ENCODE results near the gene IQGAP1.
A peak's percentile ranks its signal among the peaks of the same experiment; 100 is the strongest.
"Not testable (repeated sequence)": the region's sequence is repeated elsewhere in the genome, so short reads cannot be mapped to it uniquely, and the experiment has no call there.

Gene IQGAP1

DNA sequence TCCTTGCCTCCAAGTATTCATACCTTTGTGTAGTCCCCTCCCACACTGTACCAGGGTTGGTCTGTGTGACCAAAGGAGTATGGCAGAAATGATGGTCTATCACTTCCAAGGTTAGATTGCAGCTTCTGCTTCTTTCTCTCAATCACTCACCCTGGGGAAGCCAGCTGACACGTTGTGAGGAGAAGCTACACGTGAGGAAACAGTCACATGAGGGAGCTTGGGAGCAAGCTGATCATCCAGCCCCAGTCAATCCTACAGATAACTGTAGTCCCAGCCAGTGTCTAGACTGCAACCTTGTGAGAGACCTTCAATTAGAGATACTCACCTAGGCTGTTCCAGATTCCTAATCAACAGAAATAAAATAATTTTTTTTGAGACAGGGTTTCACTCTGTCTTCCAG lies 42.2 kb upstream of the IQGAP1 start:
- Histone ChIP-seq H3K4me1 (ENCODE audit: control insufficient read depth in 1 of 2, insufficient read depth in 1 of 2, low read depth in 1 of 2, low read length in 1 of 2) (peaks cover 27 to 30% of the 10 kb centered on the region in 2 experiments), H3K27ac (no peak overlapping the region), H3K4me3 (ENCODE audit: low read depth in 1 of 2, low read length in 1 of 2) (no peak overlapping the region), H3K36me3 (no peaks in the 10 kb centered on the region), H3K27me3 (no peaks in the 10 kb centered on the region), H3K9me3 (no peaks in the 10 kb centered on the region)
- TF ChIP-seq, protein P1, sequence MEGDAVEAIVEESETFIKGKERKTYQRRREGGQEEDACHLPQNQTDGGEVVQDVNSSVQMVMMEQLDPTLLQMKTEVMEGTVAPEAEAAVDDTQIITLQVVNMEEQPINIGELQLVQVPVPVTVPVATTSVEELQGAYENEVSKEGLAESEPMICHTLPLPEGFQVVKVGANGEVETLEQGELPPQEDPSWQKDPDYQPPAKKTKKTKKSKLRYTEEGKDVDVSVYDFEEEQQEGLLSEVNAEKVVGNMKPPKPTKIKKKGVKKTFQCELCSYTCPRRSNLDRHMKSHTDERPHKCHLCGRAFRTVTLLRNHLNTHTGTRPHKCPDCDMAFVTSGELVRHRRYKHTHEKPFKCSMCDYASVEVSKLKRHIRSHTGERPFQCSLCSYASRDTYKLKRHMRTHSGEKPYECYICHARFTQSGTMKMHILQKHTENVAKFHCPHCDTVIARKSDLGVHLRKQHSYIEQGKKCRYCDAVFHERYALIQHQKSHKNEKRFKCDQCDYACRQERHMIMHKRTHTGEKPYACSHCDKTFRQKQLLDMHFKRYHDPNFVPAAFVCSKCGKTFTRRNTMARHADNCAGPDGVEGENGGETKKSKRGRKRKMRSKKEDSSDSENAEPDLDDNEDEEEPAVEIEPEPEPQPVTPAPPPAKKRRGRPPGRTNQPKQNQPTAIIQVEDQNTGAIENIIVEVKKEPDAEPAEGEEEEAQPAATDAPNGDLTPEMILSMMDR (IDR thresholded peaks at IDR 0.05) = no peak

DNA sequence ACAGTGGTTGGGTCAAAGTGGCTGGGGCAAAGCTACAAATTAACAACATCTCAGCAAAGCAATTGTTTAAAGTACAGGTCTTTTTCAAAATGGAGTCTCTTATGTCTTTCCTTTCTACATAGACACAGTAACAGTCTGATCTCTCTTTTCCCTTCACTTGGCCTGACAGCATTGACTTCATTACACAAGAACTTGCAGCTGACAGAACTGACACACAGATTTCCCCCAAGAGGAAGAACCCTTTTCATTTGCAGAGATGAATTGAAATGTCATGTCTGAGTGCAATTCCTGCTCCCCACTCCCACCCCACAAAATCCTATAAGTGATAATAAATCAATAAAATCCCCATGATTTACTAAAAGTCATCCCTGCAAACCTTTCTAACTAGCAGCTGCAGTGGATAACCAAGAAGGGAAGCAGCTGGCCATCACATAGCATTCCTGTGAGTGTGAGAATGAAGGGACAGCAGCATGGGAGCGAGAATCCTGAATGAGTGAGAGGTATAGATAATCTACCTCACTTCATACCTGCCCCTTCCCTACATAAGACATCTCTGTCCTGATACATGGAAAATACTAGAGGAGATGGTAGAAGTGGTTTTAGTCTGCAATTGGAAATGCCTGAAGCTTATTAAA lies 40.5 kb upstream of the IQGAP1 start:
- H3K9me3 ChIP-seq; H3K4me3 ChIP-seq (ENCODE audit: low read depth in 1 of 2, low read length in 1 of 2); H3K27me3 ChIP-seq; H3K36me3 ChIP-seq; H3K27ac ChIP-seq: not testable (repeated sequence)
- H3K4me1 ChIP-seq (ENCODE audit: control insufficient read depth in 1 of 2, insufficient read depth in 1 of 2, low read depth in 1 of 2, low read length in 1 of 2) = peaks cover 31 to 35% of the 10 kb centered on the region in 2 experiments

DNA sequence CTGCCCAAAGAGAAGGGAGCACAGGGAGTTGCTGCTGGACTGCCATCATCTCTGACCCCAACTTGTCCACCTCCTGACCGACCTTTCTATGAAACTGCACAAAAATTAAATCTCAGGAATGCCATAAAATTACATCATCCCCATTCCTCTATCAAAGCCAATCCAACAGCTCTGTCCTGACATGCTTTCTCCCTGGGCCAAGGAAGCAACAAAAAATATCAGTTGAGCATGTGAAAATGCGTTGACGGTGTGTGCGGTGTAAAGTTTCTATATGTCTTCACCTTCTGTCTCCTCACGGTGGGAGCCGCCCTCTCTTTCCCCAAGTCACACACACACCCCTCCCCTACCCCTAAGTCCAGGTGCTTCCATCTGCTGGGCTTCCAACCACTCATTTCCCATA lies 39.6 kb upstream of the IQGAP1 start:
- H3K27ac ChIP-seq = no peak overlapping the region
- TF ChIP-seq, protein P1 (IDR thresholded peaks at IDR 0.05) = no peak
- no peak overlapping the region for H3K4me3 ChIP-seq (ENCODE audit: low read depth in 1 of 2, low read length in 1 of 2)
- H3K36me3 ChIP-seq = no peaks in the 10 kb centered on the region
- peaks cover 24 to 29% of the 10 kb centered on the region in 2 experiments for H3K4me1 ChIP-seq (ENCODE audit: control insufficient read depth in 1 of 2, insufficient read depth in 1 of 2, low read depth in 1 of 2, low read length in 1 of 2)
- H3K9me3 ChIP-seq = no peaks in the 10 kb centered on the region
- peaks cover 15% of the 10 kb centered on the region for H3K27me3 ChIP-seq

DNA sequence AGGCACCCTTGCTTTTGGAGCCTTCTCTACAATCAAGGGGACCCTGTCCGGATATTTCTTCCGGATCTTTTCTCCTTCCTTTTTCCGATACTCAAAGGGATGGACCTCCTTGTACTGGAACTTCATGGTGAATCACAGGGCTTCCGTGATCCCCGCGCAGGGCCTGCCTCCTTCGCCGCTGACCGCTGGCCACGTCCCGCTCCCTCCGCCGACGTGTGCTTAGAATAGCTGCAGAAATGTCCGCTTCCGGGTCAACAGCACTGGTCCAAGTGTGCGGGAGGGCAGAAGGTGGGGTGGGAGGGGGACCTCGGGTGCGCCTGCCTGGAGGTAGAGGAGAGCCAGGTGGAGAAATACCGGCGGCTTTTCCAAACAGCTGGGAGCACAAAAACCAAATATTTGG lies 39.0 kb upstream of the IQGAP1 start:
- Histone ChIP-seq H3K27me3 (peaks cover 18% of the 10 kb centered on the region), H3K27ac (no peak overlapping the region), H3K4me3 (ENCODE audit: low read depth in 1 of 2, low read length in 1 of 2) (no peak overlapping the region), H3K4me1 (ENCODE audit: control insufficient read depth in 1 of 2, insufficient read depth in 1 of 2, low read depth in 1 of 2, low read length in 1 of 2) (peaks cover 23 to 24% of the 10 kb centered on the region in 2 experiments), H3K36me3 (no peaks in the 10 kb centered on the region), H3K9me3 (no peaks in the 10 kb centered on the region)
- TF ChIP-seq, protein P1 (IDR thresholded peaks at IDR 0.05) = no peak

DNA sequence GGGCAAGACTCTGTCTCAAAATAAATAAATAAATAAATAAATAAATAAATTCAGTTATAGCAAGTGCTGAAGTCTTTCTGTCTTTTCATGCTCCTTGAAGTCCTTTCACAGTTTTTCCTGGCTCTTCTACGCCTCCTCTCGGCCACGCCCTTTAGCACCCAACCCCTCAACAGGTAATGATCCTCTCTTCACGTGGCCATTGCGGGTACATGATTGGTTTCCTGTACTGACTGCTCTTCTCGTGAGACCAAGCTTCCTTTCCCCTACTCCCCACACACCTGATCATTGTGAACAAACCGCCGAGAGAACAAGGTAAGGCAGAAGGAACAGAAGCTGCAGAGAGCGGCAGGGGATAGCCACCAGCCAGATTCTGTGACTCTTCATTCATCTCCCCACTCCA lies 38.2 kb upstream of the IQGAP1 start:
- no peak overlapping the region for H3K27ac ChIP-seq
- TF ChIP-seq, protein P1 (IDR thresholded peaks at IDR 0.05) = no peak
- no peak overlapping the region for H3K4me3 ChIP-seq (ENCODE audit: low read depth in 1 of 2, low read length in 1 of 2)
- peaks cover 18% of the 10 kb centered on the region for H3K27me3 ChIP-seq
- H3K4me1 ChIP-seq (ENCODE audit: control insufficient read depth in 1 of 2, insufficient read depth in 1 of 2, low read depth in 1 of 2, low read length in 1 of 2) = peaks cover 16% of the 10 kb centered on the region in 2 experiments
- H3K9me3 ChIP-seq = no peaks in the 10 kb centered on the region
- no peaks in the 10 kb centered on the region for H3K36me3 ChIP-seq

DNA sequence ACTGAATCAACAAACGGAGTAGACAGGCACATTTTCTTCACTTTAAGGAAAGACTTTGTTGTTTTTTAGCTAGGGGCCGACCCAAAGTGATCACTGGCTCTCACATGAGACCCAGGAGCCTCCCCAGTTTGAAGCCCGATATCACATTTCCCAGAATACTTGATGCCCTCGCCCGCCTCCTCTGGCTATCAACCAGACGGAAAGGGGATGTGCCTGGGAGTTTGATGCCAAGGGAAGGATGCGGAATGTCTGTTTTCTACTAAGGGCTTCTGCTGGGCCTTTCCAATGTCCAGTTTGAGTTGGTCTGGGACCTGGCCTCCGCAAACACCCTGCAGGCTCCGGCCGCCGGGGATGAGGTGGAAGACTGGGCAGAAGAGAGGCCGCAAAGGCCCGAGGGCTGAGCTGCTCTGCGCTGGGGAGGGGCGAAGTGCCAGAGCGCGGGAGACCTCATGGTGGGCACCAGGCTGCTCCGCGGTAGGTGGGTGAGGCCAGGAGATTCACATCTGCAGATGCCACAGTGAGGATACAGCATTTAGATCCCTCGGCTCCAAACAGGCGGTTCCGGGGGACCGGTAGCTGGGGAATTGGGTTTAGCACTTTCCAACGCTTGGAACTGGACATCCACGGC lies 36.4 kb upstream of the IQGAP1 start:
- H3K27ac ChIP-seq = no peak overlapping the region
- peaks cover 18% of the 10 kb centered on the region for H3K27me3 ChIP-seq
- H3K9me3 ChIP-seq = no peaks in the 10 kb centered on the region
- TF ChIP-seq, protein P1 (IDR thresholded peaks at IDR 0.05) = no peak
- H3K4me1 ChIP-seq (ENCODE audit: control insufficient read depth in 1 of 2, insufficient read depth in 1 of 2, low read depth in 1 of 2, low read length in 1 of 2) = peaks cover 12 to 13% of the 10 kb centered on the region in 2 experiments
- peak overlapping the region; percentile 67 to 91 for H3K4me3 ChIP-seq (ENCODE audit: low read depth in 1 of 2, low read length in 1 of 2)
- H3K36me3 ChIP-seq = no peaks in the 10 kb centered on the region

Data from neutrophil (primary cell).